OCI-LY3 (cell line): ENCODE results near the gene RD3L.

ENCODE experiments used
- H2AFZ ChIP-seq: fragments of 200-600, 300-600 bp; shearing (Covaris generic); 2 replicates; pipeline ENCODE4 v1.6.0; 2014; ENCODE audit warnings: antibody characterized with exemption, low read depth, low read length
- H3K27ac ChIP-seq: fragments of 200-600, 300-600 bp; sonication (generic); 2 replicates; pipeline ENCODE4 v1.5.1; 2014; ENCODE audit warnings: mild to moderate bottlenecking, low read length, moderate library complexity, mixed read lengths
- H3K27me3 ChIP-seq: fragments of 200-600, 300-600 bp; sonication (generic); 2 replicates; pipeline ENCODE4 v1.6.1; 2014; ENCODE audit warnings: low read depth, low read length, mixed read lengths
- H3K36me3 ChIP-seq: fragments of 200-600, 300-600 bp; sonication (generic); replicated peaks from 2 replicates; pipeline ENCODE3; 2014; ENCODE audit warnings: low read depth, low read length, mixed read lengths
- H3K4me1 ChIP-seq: fragments of 300-600, 200-600 bp; sonication (generic); 2 replicates; pipeline ENCODE4 v1.6.1; 2014; ENCODE audit warnings: low read length, mixed read lengths
- H3K4me2 ChIP-seq: fragments of 200-600, 300-600 bp; sonication (generic); 2 replicates; pipeline ENCODE4 v1.6.1; 2014; ENCODE audit warnings: low read length, mixed read lengths
- H3K4me3 ChIP-seq: fragments of 300-600, 200-600 bp; sonication (generic); 2 replicates; pipeline ENCODE4 v1.5.1; 2014; ENCODE audit warnings: antibody characterized with exemption, mild to moderate bottlenecking, low read length, moderate library complexity
- H3K79me2 ChIP-seq: fragments of 300-600, 200-600 bp; shearing (Covaris generic); 2 replicates; pipeline ENCODE4 v1.6.1; 2014; ENCODE audit warnings: mild to moderate bottlenecking, low read length, mixed read lengths
- H3K9ac ChIP-seq: fragments of 300-600, 200-600 bp; shearing (Covaris generic); 2 replicates; pipeline ENCODE4 v1.6.0; 2014; ENCODE audit warnings: mild to moderate bottlenecking, low read length, moderate library complexity
- H3K9me3 ChIP-seq: fragments of 200-600, 300-600 bp; shearing (Covaris generic); 2 replicates; pipeline ENCODE4 v1.6.1; 2014; ENCODE audit warnings: low read length, mixed read lengths; ENCODE audit not compliant: insufficient read depth
- H4K20me1 ChIP-seq: fragments of 200-600, 300-600 bp; sonication (generic); 2 replicates; pipeline ENCODE4 v1.6.1; 2016; ENCODE audit warnings: low read length, mixed read lengths; ENCODE audit not compliant: insufficient read depth
- CTCF ChIP-seq: fragments of 200-600, 300-600 bp; sonication (generic); IDR thresholded peaks from 2 replicates; pipeline ENCODE4 v1.5.1; 2014; ENCODE audit warnings: antibody characterized with exemption, low read length, low read depth
- EZH2phosphoT487 ChIP-seq: fragments of 200-600 bp; shearing (Covaris generic); IDR thresholded peaks from 2 replicates; pipeline ENCODE4 v1.6.1; 2018; ENCODE audit warnings: antibody characterized with exemption, mixed run types, low read depth

RD3L gene

GRCh38 chr14:103941973-103942736, at the start of gene RD3L:
Gene RD3L (minus strand): TSS chr14:103942529. CDS start chr14:103941695, 834 bp downstream.
- Histone ChIP-seq H2AFZ (no peak within 1 kb of the TSS), H3K4me1 (no peaks in the 10 kb centered on the region), H3K36me3 (no peaks in the 10 kb centered on the region), H4K20me1 (no peaks in the 10 kb centered on the region), H3K79me2 (no peaks in the 10 kb centered on the region), H3K9ac (no peak within 1 kb of the TSS), H3K27ac (no peak within 1 kb of the TSS), H3K27me3 (peaks cover 55% of the 10 kb centered on the region), H3K4me2 (no peak within 1 kb of the TSS), H3K4me3 (no peak within 1 kb of the TSS), H3K9me3 (no peaks in the 10 kb centered on the region)
- no peak for TF ChIP-seq CTCF

GRCh38 chr14:103989964-103990363, 47.6 kb upstream of the RD3L start:
- no peaks in the 10 kb centered on the region for H3K36me3 ChIP-seq
- H3K9ac ChIP-seq, result no peak overlapping the region
- peaks cover 14% of the 10 kb centered on the region for H3K27me3 ChIP-seq
- H3K9me3 ChIP-seq, result peaks cover 13% of the 10 kb centered on the region; the same call in 1 of the 2 replicates
- H3K4me1 ChIP-seq, result no peaks in the 10 kb centered on the region
- H4K20me1 ChIP-seq, result no peaks in the 10 kb centered on the region
- H3K27ac ChIP-seq, result no peak overlapping the region
- no peak for TF ChIP-seq EZH2phosphoT487
- no peak overlapping the region for H3K4me2 ChIP-seq
- H2AFZ ChIP-seq, result no peak overlapping the region
- H3K79me2 ChIP-seq, result no peaks in the 10 kb centered on the region
- H3K4me3 ChIP-seq, result no peak overlapping the region

GRCh38 chr14:103989034-103989433, 46.7 kb upstream of the RD3L start:
- Histone ChIP-seq H3K36me3 (no peaks in the 10 kb centered on the region), H3K4me3 (no peak overlapping the region), H3K4me2 (no peak overlapping the region), H3K27me3 (peaks cover 7% of the 10 kb centered on the region; the same call in 1 of the 2 replicates), H3K9me3 (peaks cover 13% of the 10 kb centered on the region; the same call in 1 of the 2 replicates), H2AFZ (no peak overlapping the region), H3K9ac (no peak overlapping the region), H3K79me2 (no peaks in the 10 kb centered on the region), H3K27ac (no peak overlapping the region), H4K20me1 (no peaks in the 10 kb centered on the region), H3K4me1 (no peaks in the 10 kb centered on the region)
- TF ChIP-seq CTCF (no peak), EZH2phosphoT487 (no peak)

GRCh38 chr14:103984196-103984595, 41.9 kb upstream of the RD3L start:
- H3K4me3 ChIP-seq, result no peak overlapping the region
- H4K20me1 ChIP-seq, result no peaks in the 10 kb centered on the region
- TF ChIP-seq EZH2phosphoT487, result no peak
- TF ChIP-seq CTCF, result no peak
- no peaks in the 10 kb centered on the region for H3K4me1 ChIP-seq
- H3K27me3 ChIP-seq, result peaks cover 7% of the 10 kb centered on the region; the same call in 1 of the 2 replicates
- H3K9ac ChIP-seq, result no peak overlapping the region
- H3K36me3 ChIP-seq, result no peaks in the 10 kb centered on the region
- H3K27ac ChIP-seq, result no peak overlapping the region
- H3K79me2 ChIP-seq, result no peaks in the 10 kb centered on the region
- H3K9me3 ChIP-seq, result peaks cover 9% of the 10 kb centered on the region; the same call in 1 of the 2 replicates
- H3K4me2 ChIP-seq, result no peak overlapping the region
- H2AFZ ChIP-seq, result no peak overlapping the region
